GM10266 (cell line): ENCODE measurements around the gene SEPTIN7.

Source experiments
- DNase-seq: peaks from one replicate; pipeline ENCODE4 v3.0.0; 2012; ENCODE audit errors: extremely low spot score
- CTCF ChIP-seq: IDR thresholded peaks from 2 replicates; pipeline ENCODE4 v1.5.1; 2012; ENCODE audit warnings: mild to moderate bottlenecking, low read depth; ENCODE audit not compliant: control insufficient read depth, insufficient read depth; ENCODE audit errors: missing control alignments

SEPTIN7 gene

GRCh38 chr7:35818513-35818912 lies 17.7 kb downstream of the SEPTIN7 start:
- no peak for TF ChIP-seq CTCF
- no peak for DNase-seq

GRCh38 chr7:35819310-35819709 lies 18.5 kb downstream of the SEPTIN7 start:
- DNase-seq, result no peak

DNA sequence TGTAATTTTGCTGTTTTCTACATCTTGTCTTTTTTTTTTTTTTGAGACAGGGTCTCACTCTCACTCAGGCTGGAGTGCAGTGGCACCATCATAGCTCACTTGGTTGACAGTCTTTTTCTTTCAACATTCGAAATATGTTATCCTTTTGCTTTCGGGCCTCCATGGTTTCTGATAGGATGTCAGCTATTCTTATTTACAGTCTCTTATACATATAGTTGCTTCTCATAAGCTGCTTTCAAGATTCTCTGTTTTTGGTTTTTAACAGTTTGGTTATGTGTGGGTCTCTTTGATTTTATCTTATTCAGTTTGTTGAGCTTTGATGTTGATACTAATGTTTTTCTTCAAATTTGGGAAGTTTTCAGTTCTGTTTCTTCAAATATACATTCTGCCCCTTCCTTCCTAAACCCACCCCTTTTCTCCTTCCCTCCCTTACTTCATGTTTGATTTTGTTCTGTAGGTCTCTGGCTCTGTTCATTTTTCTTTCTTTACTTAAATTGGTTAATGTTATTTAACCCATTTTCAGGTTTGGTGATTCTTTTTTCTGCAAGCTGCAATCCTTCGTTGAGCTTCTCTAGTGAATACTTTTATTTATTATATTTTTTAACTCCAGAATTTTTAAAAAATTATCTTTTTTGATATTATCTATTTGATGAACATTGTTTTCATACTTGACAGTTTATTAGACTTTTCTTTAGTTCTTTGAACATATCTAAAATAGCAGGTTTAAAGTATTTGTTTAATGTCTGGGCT lies 19.3 kb downstream of the SEPTIN7 start:
- no peak for TF ChIP-seq CTCF
- no peak for DNase-seq

More at GRCh38 chr7:35819310-35819709, 18.5 kb downstream of the SEPTIN7 start:
- TF ChIP-seq CTCF, result no peak

GRCh38 chr7:35820858-35821257 lies 20.0 kb downstream of the SEPTIN7 start:
- TF ChIP-seq CTCF, result no peak
- no peak for DNase-seq

- DNase-seq, result no peak
Measured at GRCh38 chr7:35823440-35823839, 22.6 kb downstream of the SEPTIN7 start.

GRCh38 chr7:35825974-35826373 lies 25.1 kb downstream of the SEPTIN7 start:
- DNase-seq, result no peak
- no peak for TF ChIP-seq CTCF

More at GRCh38 chr7:35823440-35823839, 22.6 kb downstream of the SEPTIN7 start:
- TF ChIP-seq CTCF, result no peak

GRCh38 chr7:35826751-35827150 lies 25.9 kb downstream of the SEPTIN7 start:
- DNase-seq, result no peak
- TF ChIP-seq CTCF, result no peak
